ENCODE measurements around the gene B4GALNT3.

B4GALNT3 gene

DNA sequence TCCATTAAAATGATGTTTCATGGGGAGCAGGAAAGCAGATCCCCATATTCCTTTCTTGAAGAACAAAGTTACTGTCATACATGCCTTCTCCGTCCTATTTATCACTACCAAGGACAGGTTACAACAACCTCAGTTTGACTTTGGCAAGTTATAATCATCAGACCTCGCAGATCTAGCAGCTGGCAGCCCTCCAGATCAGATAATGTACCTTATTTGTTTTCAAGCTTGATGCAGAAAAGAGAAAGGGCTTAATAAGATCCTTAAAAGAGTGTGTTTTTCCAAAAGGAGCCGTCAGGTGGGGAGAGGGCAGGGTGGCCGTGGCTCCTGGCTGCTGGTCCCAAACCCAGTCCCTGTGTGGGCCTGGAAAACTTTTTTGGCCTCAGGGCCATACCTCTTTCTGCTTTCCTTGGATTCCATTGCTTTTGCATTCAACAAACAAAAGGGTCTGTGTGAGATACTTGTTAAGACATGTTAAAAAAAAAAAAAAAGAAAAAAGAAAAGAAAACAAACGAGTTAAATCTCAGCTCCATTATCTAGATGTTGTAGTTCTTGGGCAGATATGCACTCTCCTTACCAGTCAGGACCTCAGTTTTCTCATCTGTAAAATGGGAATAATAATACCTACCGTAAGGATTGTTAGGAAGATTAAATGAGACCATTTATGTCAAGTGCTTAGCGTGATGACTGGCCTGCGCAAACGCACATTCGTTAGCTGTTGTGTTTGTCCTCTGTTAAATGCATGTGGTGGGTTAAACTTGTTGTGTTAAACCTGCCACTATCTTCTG lies 64.6 kb downstream of the B4GALNT3 start:
- Histone ChIP-seq H3K4me1 (ENCODE audit: insufficient read depth, insufficient read length) (no peaks in the 10 kb centered on the region), H3K9me3 (ENCODE audit: insufficient read depth, low read length) (peaks cover 5% of the 10 kb centered on the region), H3K27me3 (ENCODE audit: insufficient read depth, insufficient read length) (no peaks in the 10 kb centered on the region), H3K9ac (ENCODE audit: insufficient read length, low read depth) (no peak overlapping the region), H3K36me3 (ENCODE audit: insufficient read depth, insufficient read length, low read length) (peaks cover 8% of the 10 kb centered on the region), H3K4me3 (ENCODE audit: insufficient read length, low read depth) (no peak overlapping the region)
- no peak for DNase-seq (ENCODE audit: low read depth, low spot score)
- TF ChIP-seq SUZ12 (IDR thresholded peaks at IDR 0.05; ENCODE audit: extremely low read depth, insufficient read depth, insufficient read length) (no peak), YY1 (IDR thresholded peaks at IDR 0.05; ENCODE audit: insufficient read depth, insufficient read length) (no peak), ZNF274 (IDR thresholded peaks at IDR 0.05; ENCODE audit: low read depth, low read length) (no peak)

DNA sequence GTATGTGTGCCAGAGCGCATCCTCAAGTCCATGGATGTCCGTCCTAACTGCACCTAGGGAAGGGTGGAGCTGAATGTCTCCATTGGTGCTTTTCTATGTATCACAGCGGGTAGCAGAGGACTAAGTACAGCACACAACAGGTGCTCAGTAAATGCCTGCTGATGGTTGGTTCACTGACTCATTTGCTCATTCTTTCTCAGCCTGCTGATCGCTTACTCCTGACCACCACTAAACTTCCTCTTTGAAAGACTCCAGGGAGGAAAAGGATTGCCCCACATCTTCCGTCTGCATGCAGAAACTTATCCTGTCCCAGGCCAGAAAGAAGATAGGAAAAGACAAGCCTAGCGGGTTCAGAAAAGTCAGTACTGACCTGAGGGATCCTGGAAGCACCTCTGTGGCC lies 66.3 kb downstream of the B4GALNT3 start:
- Histone ChIP-seq H3K27me3 (ENCODE audit: insufficient read depth, insufficient read length) (no peaks in the 10 kb centered on the region), H3K36me3 (ENCODE audit: insufficient read depth, insufficient read length, low read length) (peaks cover 8% of the 10 kb centered on the region), H3K4me3 (ENCODE audit: insufficient read length, low read depth) (no peak overlapping the region), H3K4me1 (ENCODE audit: insufficient read depth, insufficient read length) (no peaks in the 10 kb centered on the region), H3K9ac (ENCODE audit: insufficient read length, low read depth) (no peak overlapping the region), H3K9me3 (ENCODE audit: insufficient read depth, low read length) (peaks cover 21% of the 10 kb centered on the region)
- no peak for DNase-seq (ENCODE audit: low read depth, low spot score)
- TF ChIP-seq ZNF274 (IDR thresholded peaks at IDR 0.05; ENCODE audit: low read depth, low read length) (no peak), YY1 (IDR thresholded peaks at IDR 0.05; ENCODE audit: insufficient read depth, insufficient read length) (no peak), SUZ12 (IDR thresholded peaks at IDR 0.05; ENCODE audit: extremely low read depth, insufficient read depth, insufficient read length) (no peak)

DNA sequence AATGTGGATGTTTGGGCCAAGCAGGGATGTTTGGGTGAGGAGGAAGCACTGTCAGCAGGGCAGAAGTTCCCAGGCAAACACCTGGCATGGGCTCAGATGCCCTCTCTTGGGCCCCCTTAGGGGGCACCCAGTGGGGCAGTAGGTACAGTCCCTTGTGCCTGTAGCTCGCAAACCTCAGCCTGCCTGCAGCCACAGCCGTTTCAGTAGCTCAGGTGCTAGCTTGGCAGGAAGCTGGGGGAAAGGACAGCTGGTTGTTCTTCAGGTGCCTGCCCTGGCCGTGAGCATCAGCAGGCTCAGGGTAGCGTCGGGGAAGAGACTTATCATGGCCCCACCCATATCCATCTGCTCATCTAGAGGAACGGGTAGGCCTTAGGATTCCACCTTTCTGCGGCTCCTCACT lies 67.5 kb downstream of the B4GALNT3 start:
- H3K27me3 ChIP-seq (ENCODE audit: insufficient read depth, insufficient read length) = no peaks in the 10 kb centered on the region
- H3K4me3 ChIP-seq (ENCODE audit: insufficient read length, low read depth) = no peak overlapping the region
- no peak for DNase-seq (ENCODE audit: low read depth, low spot score)
- no peak for TF ChIP-seq YY1 (IDR thresholded peaks at IDR 0.05; ENCODE audit: insufficient read depth, insufficient read length)
- TF ChIP-seq SUZ12 (IDR thresholded peaks at IDR 0.05; ENCODE audit: extremely low read depth, insufficient read depth, insufficient read length) = no peak
- no peak for TF ChIP-seq ZNF274 (IDR thresholded peaks at IDR 0.05; ENCODE audit: low read depth, low read length)
- H3K36me3 ChIP-seq (ENCODE audit: insufficient read depth, insufficient read length, low read length) = peaks cover 8% of the 10 kb centered on the region
- peaks cover 33% of the 10 kb centered on the region for H3K9me3 ChIP-seq (ENCODE audit: insufficient read depth, low read length)
- H3K4me1 ChIP-seq (ENCODE audit: insufficient read depth, insufficient read length) = no peaks in the 10 kb centered on the region
- H3K9ac ChIP-seq (ENCODE audit: insufficient read length, low read depth) = no peak overlapping the region

GRCh38 chr12:527729-528128 lies 68.0 kb downstream of the B4GALNT3 start:
- H3K27me3 ChIP-seq (ENCODE audit: insufficient read depth, insufficient read length) = no peaks in the 10 kb centered on the region
- no peak for DNase-seq (ENCODE audit: low read depth, low spot score)
- no peaks in the 10 kb centered on the region for H3K4me1 ChIP-seq (ENCODE audit: insufficient read depth, insufficient read length)
- TF ChIP-seq YY1 (IDR thresholded peaks at IDR 0.05; ENCODE audit: insufficient read depth, insufficient read length) (no peak), SUZ12 (IDR thresholded peaks at IDR 0.05; ENCODE audit: extremely low read depth, insufficient read depth, insufficient read length) (no peak), ZNF274 (IDR thresholded peaks at IDR 0.05; ENCODE audit: low read depth, low read length) (no peak)
- peaks cover 8% of the 10 kb centered on the region for H3K36me3 ChIP-seq (ENCODE audit: insufficient read depth, insufficient read length, low read length)
- H3K4me3 ChIP-seq (ENCODE audit: insufficient read length, low read depth) = no peak overlapping the region
- peaks cover 38% of the 10 kb centered on the region for H3K9me3 ChIP-seq (ENCODE audit: insufficient read depth, low read length)
- no peak overlapping the region for H3K9ac ChIP-seq (ENCODE audit: insufficient read length, low read depth)

DNA sequence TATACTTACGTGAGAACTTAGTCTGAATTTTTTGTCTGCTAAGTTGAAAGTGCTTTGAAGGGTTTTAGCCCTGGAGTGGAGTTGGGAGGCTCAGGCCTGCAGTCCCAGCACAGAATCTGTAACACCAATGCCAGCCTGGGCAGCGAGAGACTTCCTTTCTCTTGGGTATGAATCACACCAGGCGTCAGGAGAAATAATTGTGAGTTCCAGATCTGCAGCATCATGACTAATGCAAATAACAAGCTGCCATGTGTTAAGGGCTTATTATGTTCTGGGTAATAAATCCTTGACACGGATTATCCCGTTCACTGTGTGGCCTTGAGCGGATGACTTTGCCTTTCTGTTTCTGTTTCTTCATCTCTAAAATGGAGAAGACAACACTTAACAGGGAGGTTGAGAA lies 70.6 kb downstream of the B4GALNT3 start:
- DNase-seq (ENCODE audit: low read depth, low spot score) = no peak
- H3K9ac ChIP-seq (ENCODE audit: insufficient read length, low read depth) = no peak overlapping the region
- no peaks in the 10 kb centered on the region for H3K27me3 ChIP-seq (ENCODE audit: insufficient read depth, insufficient read length)
- no peak overlapping the region for H3K4me3 ChIP-seq (ENCODE audit: insufficient read length, low read depth)
- H3K4me1 ChIP-seq (ENCODE audit: insufficient read depth, insufficient read length) = peaks cover 5% of the 10 kb centered on the region
- H3K9me3 ChIP-seq (ENCODE audit: insufficient read depth, low read length) = peaks cover 39% of the 10 kb centered on the region
- TF ChIP-seq YY1 (IDR thresholded peaks at IDR 0.05; ENCODE audit: insufficient read depth, insufficient read length) (no peak), SUZ12 (IDR thresholded peaks at IDR 0.05; ENCODE audit: extremely low read depth, insufficient read depth, insufficient read length) (no peak), ZNF274 (IDR thresholded peaks at IDR 0.05; ENCODE audit: low read depth, low read length) (no peak)
- H3K36me3 ChIP-seq (ENCODE audit: insufficient read depth, insufficient read length, low read length) = peaks cover 9% of the 10 kb centered on the region

DNA sequence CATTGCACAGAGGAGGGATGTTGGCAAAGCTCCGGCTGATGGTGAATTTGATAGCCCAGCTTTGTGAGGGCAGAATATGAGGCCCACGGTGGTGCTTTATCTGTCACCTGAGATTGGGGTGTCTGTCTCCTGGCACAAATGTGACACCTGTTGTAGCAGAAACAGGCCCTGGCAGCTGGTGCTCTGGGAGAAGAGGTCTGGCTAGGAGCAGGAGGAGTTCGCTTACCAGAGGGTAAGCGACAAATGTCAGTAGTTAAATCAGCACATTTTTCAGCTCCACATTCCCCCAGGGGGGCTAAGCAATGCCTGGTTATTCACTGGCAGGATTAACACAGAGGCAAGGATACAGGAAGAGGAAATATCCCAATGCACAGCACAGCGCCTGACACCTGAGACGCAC lies 71.1 kb downstream of the B4GALNT3 start:
- DNase-seq (ENCODE audit: low read depth, low spot score) = no peak
- Histone ChIP-seq H3K4me3 (ENCODE audit: insufficient read length, low read depth) (no peak overlapping the region), H3K27me3 (ENCODE audit: insufficient read depth, insufficient read length) (no peaks in the 10 kb centered on the region), H3K36me3 (ENCODE audit: insufficient read depth, insufficient read length, low read length) (peaks cover 10% of the 10 kb centered on the region), H3K9ac (ENCODE audit: insufficient read length, low read depth) (no peak overlapping the region), H3K9me3 (ENCODE audit: insufficient read depth, low read length) (peaks cover 39% of the 10 kb centered on the region), H3K4me1 (ENCODE audit: insufficient read depth, insufficient read length) (peaks cover 5% of the 10 kb centered on the region)
- TF ChIP-seq ZNF274 (IDR thresholded peaks at IDR 0.05; ENCODE audit: low read depth, low read length) (no peak), SUZ12 (IDR thresholded peaks at IDR 0.05; ENCODE audit: extremely low read depth, insufficient read depth, insufficient read length) (no peak), YY1 (IDR thresholded peaks at IDR 0.05; ENCODE audit: insufficient read depth, insufficient read length) (no peak)

- DNase-seq (ENCODE audit: low read depth, low spot score) = no peak
- Histone ChIP-seq H3K4me3 (ENCODE audit: insufficient read length, low read depth) (no peak overlapping the region), H3K4me1 (ENCODE audit: insufficient read depth, insufficient read length) (peaks cover 5% of the 10 kb centered on the region), H3K9ac (ENCODE audit: insufficient read length, low read depth) (no peak overlapping the region), H3K9me3 (ENCODE audit: insufficient read depth, low read length) (peaks cover 39% of the 10 kb centered on the region), H3K27me3 (ENCODE audit: insufficient read depth, insufficient read length) (no peaks in the 10 kb centered on the region), H3K36me3 (ENCODE audit: insufficient read depth, insufficient read length, low read length) (peaks cover 12% of the 10 kb centered on the region)
- TF ChIP-seq SUZ12 (IDR thresholded peaks at IDR 0.05; ENCODE audit: extremely low read depth, insufficient read depth, insufficient read length) (no peak), YY1 (IDR thresholded peaks at IDR 0.05; ENCODE audit: insufficient read depth, insufficient read length) (no peak), ZNF274 (IDR thresholded peaks at IDR 0.05; ENCODE audit: low read depth, low read length) (no peak)
These were observed 72.3 kb downstream of the B4GALNT3 start for GRCh38 chr12:531951-532585.

All from NT2/D1 (cell line).